Astrocyte (in vitro differentiated cells and primary cell): ENCODE data around the gene DOCK1. TPM values are rescaled to one million over a fixed set of nuclear protein-coding genes. Genes with fewer than 3 reads are reported as not detected.

ENCODE experiments used
- DNase-seq: peaks from one replicate; pipeline ENCODE4 v3.0.0-alpha.2; 2010; ENCODE audit warnings: low read depth
- FAIRE-seq: peaks from 2 replicates; lab custom pipeline; 2011; peaks lifted over from hg19 to GRCh38; lab: Jason Lieb, UNC
- H2AFZ ChIP-seq: 2 replicates; pipeline ENCODE4 v1.6.0; 2012; ENCODE audit warnings: low read depth, low read length, inconsistent platforms
- H3K27ac ChIP-seq: 2 replicates; pipeline ENCODE4 v1.5.1; 2011; ENCODE audit warnings: low read depth, low read length, inconsistent platforms
- H3K27me3 ChIP-seq: 2 replicates; pipeline ENCODE4 v1.6.0; 2011; ENCODE audit warnings: low read length, inconsistent platforms; ENCODE audit not compliant: insufficient read depth
- H3K36me3 ChIP-seq: 2 replicates; pipeline ENCODE4 v1.5.1; 2011; ENCODE audit warnings: low read length, inconsistent platforms; ENCODE audit not compliant: insufficient read depth
- H3K4me1 ChIP-seq: 2 replicates; pipeline ENCODE4 v1.5.1; 2011; ENCODE audit warnings: low read length, inconsistent platforms; ENCODE audit not compliant: insufficient read depth
- H3K4me2 ChIP-seq: 2 replicates; pipeline ENCODE4 v1.6.0; 2012; ENCODE audit warnings: low read length, inconsistent platforms
- H3K4me3 ChIP-seq: 2 replicates; pipeline ENCODE4 v1.5.1; 2011; ENCODE audit warnings: low read depth, mild to moderate bottlenecking, low read length, inconsistent platforms; ENCODE audit not compliant: insufficient read depth
- H3K79me2 ChIP-seq: 2 replicates; pipeline ENCODE4 v1.6.0; 2012; ENCODE audit warnings: mild to moderate bottlenecking, low read length, inconsistent platforms; ENCODE audit not compliant: insufficient read depth
- H3K9ac ChIP-seq: 2 replicates; pipeline ENCODE4 v1.6.0; 2012; ENCODE audit warnings: mild to moderate bottlenecking, low read length, inconsistent platforms
- H3K9me3 ChIP-seq: 2 replicates; pipeline ENCODE4 v1.5.1; 2012; ENCODE audit warnings: low read depth, mild to moderate bottlenecking, low read length, inconsistent platforms; ENCODE audit not compliant: insufficient read depth
- H4K20me1 ChIP-seq: 2 replicates; pipeline ENCODE4 v1.6.0; 2012; ENCODE audit warnings: low read length, inconsistent platforms; ENCODE audit not compliant: insufficient read depth
- H3K27ac Mint-ChIP-seq: one replicate; pipeline ENCODE4 v1.8.0; 2021; ENCODE audit warnings: mild to moderate bottlenecking, mixed read lengths; ENCODE audit not compliant: unreplicated experiment
- H3K27me3 Mint-ChIP-seq: one replicate; pipeline ENCODE4 v1.8.0; 2021; ENCODE audit warnings: low read depth, mixed read lengths; ENCODE audit not compliant: unreplicated experiment
- H3K36me3 Mint-ChIP-seq: one replicate; pipeline ENCODE4 v1.8.0; 2021; ENCODE audit warnings: low read depth, mixed read lengths; ENCODE audit not compliant: unreplicated experiment
- H3K4me1 Mint-ChIP-seq: one replicate; pipeline ENCODE4 v1.8.0; 2021; ENCODE audit warnings: low read depth, mixed read lengths; ENCODE audit not compliant: unreplicated experiment
- H3K4me3 Mint-ChIP-seq: one replicate; pipeline ENCODE4 v1.8.0; 2021; ENCODE audit warnings: mild to moderate bottlenecking, moderate library complexity, mixed read lengths; ENCODE audit not compliant: unreplicated experiment
- H3K9me3 Mint-ChIP-seq: one replicate; pipeline ENCODE4 v1.8.0; 2021; ENCODE audit warnings: mild to moderate bottlenecking, mixed read lengths; ENCODE audit not compliant: unreplicated experiment
- EZH2 ChIP-seq: IDR thresholded peaks from 2 replicates; pipeline ENCODE4 v1.6.1; 2012; ENCODE audit warnings: mild to moderate bottlenecking, low read length, inconsistent platforms; ENCODE audit not compliant: insufficient read depth
- total RNA-seq: library from RNA; stranded (reverse); gene quantifications from 2 replicates; pipeline ENCODE4 v1.2.1, GENCODE V29; 2021
- TF ChIP-seq, protein P1 (sequence below): IDR thresholded peaks from 2 replicates; pipeline ENCODE4 v1.5.1; 2011; ENCODE audit warnings: low read depth, mild to moderate bottlenecking, inconsistent platforms, low read length, moderate library complexity; ENCODE audit not compliant: insufficient read depth

The DOCK1 gene
- total RNA-seq, 1 donor from 2014 or later, result 42.5 TPM

DNA sequence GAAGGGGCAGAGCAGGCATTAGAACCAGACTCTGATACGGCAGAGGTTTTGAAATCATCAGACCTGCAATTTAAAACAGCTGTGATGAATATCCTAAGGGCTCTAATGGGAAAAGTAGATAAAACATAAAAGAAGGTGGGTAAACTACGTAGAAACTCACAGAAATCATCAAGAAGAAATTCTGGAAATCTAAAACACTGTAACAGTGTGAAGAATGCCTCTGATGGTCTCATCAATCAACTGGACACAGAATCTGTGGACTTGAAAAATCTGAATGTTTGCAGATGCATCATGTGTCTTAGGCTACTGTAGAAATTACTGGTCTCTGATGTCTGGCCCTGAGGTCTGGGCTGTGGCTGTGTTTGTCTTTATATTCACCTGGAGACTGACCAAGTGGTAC lies 470.8 kb downstream of the DOCK1 start:
- Mint-ChIP-seq H3K9me3 (no peaks in the 10 kb centered on the region), H3K36me3 (peaks cover 11% of the 10 kb centered on the region), H3K4me1 (no peaks in the 10 kb centered on the region), H3K4me3 (no peak overlapping the region), H3K27me3 (no peaks in the 10 kb centered on the region), H3K27ac (no peak overlapping the region)
- no peaks in the 10 kb centered on the region for H3K27me3 ChIP-seq
- TF ChIP-seq, protein P1, sequence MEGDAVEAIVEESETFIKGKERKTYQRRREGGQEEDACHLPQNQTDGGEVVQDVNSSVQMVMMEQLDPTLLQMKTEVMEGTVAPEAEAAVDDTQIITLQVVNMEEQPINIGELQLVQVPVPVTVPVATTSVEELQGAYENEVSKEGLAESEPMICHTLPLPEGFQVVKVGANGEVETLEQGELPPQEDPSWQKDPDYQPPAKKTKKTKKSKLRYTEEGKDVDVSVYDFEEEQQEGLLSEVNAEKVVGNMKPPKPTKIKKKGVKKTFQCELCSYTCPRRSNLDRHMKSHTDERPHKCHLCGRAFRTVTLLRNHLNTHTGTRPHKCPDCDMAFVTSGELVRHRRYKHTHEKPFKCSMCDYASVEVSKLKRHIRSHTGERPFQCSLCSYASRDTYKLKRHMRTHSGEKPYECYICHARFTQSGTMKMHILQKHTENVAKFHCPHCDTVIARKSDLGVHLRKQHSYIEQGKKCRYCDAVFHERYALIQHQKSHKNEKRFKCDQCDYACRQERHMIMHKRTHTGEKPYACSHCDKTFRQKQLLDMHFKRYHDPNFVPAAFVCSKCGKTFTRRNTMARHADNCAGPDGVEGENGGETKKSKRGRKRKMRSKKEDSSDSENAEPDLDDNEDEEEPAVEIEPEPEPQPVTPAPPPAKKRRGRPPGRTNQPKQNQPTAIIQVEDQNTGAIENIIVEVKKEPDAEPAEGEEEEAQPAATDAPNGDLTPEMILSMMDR, result no peak
- TF ChIP-seq EZH2, result no peak
- H3K36me3 ChIP-seq, result peaks cover 12% of the 10 kb centered on the region
- DNase-seq (no peak), FAIRE-seq (no peak)
- H3K4me1 ChIP-seq, result no peaks in the 10 kb centered on the region
- no peaks in the 10 kb centered on the region for H4K20me1 ChIP-seq
- no peak overlapping the region for H2AFZ ChIP-seq
- H3K79me2 ChIP-seq, result no peaks in the 10 kb centered on the region
- H3K27ac ChIP-seq, result no peak overlapping the region
- H3K4me2 ChIP-seq, result no peak overlapping the region
- no peaks in the 10 kb centered on the region for H3K9me3 ChIP-seq
- no peak overlapping the region for H3K9ac ChIP-seq
- no peak overlapping the region for H3K4me3 ChIP-seq

DNA sequence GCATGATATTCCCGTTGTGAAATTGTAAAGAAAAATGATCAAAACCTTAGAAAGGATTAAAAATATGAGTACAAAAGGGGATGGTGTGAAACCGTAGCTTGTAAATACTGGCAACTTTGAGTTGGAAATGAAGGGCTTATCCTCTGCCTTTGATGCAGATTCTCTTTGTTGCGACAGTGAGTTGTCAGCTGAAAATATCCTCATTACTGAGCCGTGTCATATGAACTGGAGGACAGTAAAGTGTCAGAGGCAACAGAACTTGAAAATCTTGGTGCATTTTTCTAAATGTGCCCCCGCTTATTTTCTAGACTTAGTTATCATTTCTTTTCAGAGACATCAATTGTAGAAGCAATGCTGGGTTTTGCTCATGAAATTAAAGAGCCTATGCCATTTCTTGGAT lies 473.4 kb downstream of the DOCK1 start:
- no peak overlapping the region for H3K4me3 ChIP-seq
- H3K36me3 ChIP-seq, result peaks cover 17% of the 10 kb centered on the region
- H3K79me2 ChIP-seq, result no peaks in the 10 kb centered on the region
- H2AFZ ChIP-seq, result no peak overlapping the region
- H3K9me3 Mint-ChIP-seq, result no peaks in the 10 kb centered on the region
- H3K4me2 ChIP-seq, result no peak overlapping the region
- no peaks in the 10 kb centered on the region for H3K27me3 Mint-ChIP-seq
- FAIRE-seq, result no peak
- H3K27ac Mint-ChIP-seq, result no peak overlapping the region
- H3K4me1 ChIP-seq, result no peaks in the 10 kb centered on the region
- no peaks in the 10 kb centered on the region for H3K4me1 Mint-ChIP-seq
- H3K36me3 Mint-ChIP-seq, result peaks cover 8% of the 10 kb centered on the region
- H3K9ac ChIP-seq, result no peak overlapping the region
- H3K27me3 ChIP-seq, result no peaks in the 10 kb centered on the region
- no peak for DNase-seq
- no peak overlapping the region for H3K4me3 Mint-ChIP-seq
- no peak for TF ChIP-seq EZH2
- TF ChIP-seq, protein P1, result no peak
- H3K9me3 ChIP-seq, result no peaks in the 10 kb centered on the region
- no peaks in the 10 kb centered on the region for H4K20me1 ChIP-seq
- H3K27ac ChIP-seq, result no peak overlapping the region

DNA sequence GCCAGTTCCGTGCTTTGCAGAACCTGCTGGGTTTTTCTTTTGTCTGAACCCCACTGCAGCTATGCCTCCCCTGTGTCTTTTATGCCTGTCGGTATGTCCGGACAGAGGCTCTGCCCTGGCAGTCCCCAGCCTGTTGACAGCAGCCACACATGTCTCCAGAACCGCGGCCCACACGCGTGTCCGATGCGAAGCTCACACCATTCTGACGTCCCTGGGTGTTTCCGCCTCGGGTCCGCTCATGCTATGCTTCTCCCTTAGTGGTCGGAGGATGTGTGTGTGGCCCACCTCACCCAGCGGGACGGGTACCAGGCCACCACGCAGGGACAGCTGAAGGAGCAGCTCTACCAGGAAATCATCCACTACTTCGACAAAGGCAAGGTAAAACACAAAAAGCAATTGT lies 479.3 kb downstream of the DOCK1 start:
- H3K9me3 ChIP-seq, result no peaks in the 10 kb centered on the region
- no peaks in the 10 kb centered on the region for H3K4me1 Mint-ChIP-seq
- no peaks in the 10 kb centered on the region for H3K4me1 ChIP-seq
- no peak for FAIRE-seq
- no peaks in the 10 kb centered on the region for H4K20me1 ChIP-seq
- H3K27me3 Mint-ChIP-seq, result no peaks in the 10 kb centered on the region
- no peak overlapping the region for H3K27ac ChIP-seq
- H3K27me3 ChIP-seq, result no peaks in the 10 kb centered on the region
- no peak overlapping the region for H3K9ac ChIP-seq
- H3K4me3 Mint-ChIP-seq, result no peak overlapping the region
- H3K36me3 Mint-ChIP-seq, result peaks cover 32% of the 10 kb centered on the region
- TF ChIP-seq EZH2, result no peak
- TF ChIP-seq, protein P1, result no peak
- DNase-seq, result no peak
- H3K36me3 ChIP-seq, result peaks cover 8% of the 10 kb centered on the region
- no peak overlapping the region for H3K27ac Mint-ChIP-seq
- H3K9me3 Mint-ChIP-seq, result no peaks in the 10 kb centered on the region
- no peaks in the 10 kb centered on the region for H3K79me2 ChIP-seq
- no peak overlapping the region for H2AFZ ChIP-seq
- H3K4me2 ChIP-seq, result no peak overlapping the region
- no peak overlapping the region for H3K4me3 ChIP-seq
